ENCODE data around the gene HRK.
A peak's percentile ranks its signal among the peaks of the same experiment; 100 is the strongest.

- TF ChIP-seq ELF4 (IDR thresholded peaks at IDR 0.05) (no peak), HDGF (IDR thresholded peaks at IDR 0.05; ENCODE audit: borderline replicate concordance) (no peak), FOXM1 (IDR thresholded peaks at IDR 0.05; ENCODE audit: borderline replicate concordance) (peak; percentile 60), FOXA1 (IDR thresholded peaks at IDR 0.05) (no peak), SP1 (IDR thresholded peaks at IDR 0.05) (no peak), CTBP1 (IDR thresholded peaks at IDR 0.05; ENCODE audit: borderline replicate concordance) (no peak), BHLHE40 (IDR thresholded peaks at IDR 0.05; ENCODE audit: borderline replicate concordance) (no peak), L3MBTL2 (conservative IDR thresholded peaks at IDR 0.05) (no peak), ARNT (IDR thresholded peaks at IDR 0.05) (peak; percentile 36; the same call in 1 of the 2 replicates), NFRKB (IDR thresholded peaks at IDR 0.05) (no peak), TARDBP (IDR thresholded peaks at IDR 0.05) (no peak), LEF1 (IDR thresholded peaks at IDR 0.05; ENCODE audit: borderline replicate concordance) (no peak; the same call in 1 of the 2 replicates), FOXK2 (IDR thresholded peaks at IDR 0.05) (no peak), SUZ12 (IDR thresholded peaks at IDR 0.05) (no peak)
Measured at GRCh38 chr12:116880817-116881324, 370 bp downstream of the HRK start.
